Stimulated activated CD4-positive, alpha-beta T cell treated with anti-CD3 and anti-CD28 coated beads, Interleukin-2, amount 100 ng/mL, for 24 hours (primary cell): ENCODE data around the gene KIF25.
"Not testable (repeated sequence)": the region's sequence is repeated elsewhere in the genome, so short reads cannot be mapped to it uniquely, and the experiment has no call there.

Experiments
- DNase-seq, 2 donors: peaks; one replicate each; pipeline ENCODE4 v3.0.0-alpha.2; 2020

The KIF25 gene

GRCh38 chr6:167976116-167976657 is 21.3 kb upstream of the KIF25 start:
- DNase-seq, result not testable (repeated sequence)

- DNase-seq, result no peak
Measured at GRCh38 chr6:167976708-167977107, 20.8 kb upstream of the KIF25 start.

- DNase-seq, result no peak
Measured at GRCh38 chr6:167977717-167978467, 19.6 kb upstream of the KIF25 start.

- DNase-seq, result no peak
Measured at GRCh38 chr6:167978607-167979006, 18.9 kb upstream of the KIF25 start.

GRCh38 chr6:167979436-167980139 is 17.9 kb upstream of the KIF25 start:
- no peak for DNase-seq

GRCh38 chr6:167980911-167981580 is 16.4 kb upstream of the KIF25 start:
- no peak for DNase-seq

DNA sequence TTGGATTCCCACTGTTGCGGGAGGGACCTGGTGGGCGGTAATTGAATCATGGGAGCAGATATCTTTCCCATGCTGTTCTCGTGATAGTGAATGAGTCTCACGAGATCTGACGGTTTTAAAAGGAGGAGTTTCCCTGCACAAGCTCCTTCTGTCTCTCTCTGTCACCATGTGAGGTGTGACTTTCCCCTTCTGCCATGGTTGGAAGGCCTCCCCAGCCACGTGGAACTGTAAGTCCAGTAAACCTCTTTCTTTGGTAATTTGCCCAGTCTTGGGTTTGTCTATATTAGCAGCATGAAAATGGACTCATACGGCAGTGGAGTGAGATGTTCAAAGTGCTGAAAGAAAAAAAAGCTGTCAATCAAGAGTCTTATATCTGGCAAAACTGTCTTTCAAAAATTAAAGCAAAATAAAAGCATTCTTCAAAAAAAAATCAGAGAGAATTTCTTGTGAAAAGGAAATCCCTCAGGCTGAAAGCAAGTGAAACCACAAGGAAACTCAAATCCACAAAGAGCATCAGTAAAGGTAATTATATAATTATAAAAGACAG is 15.5 kb upstream of the KIF25 start:
- DNase-seq, result no peak

DNA sequence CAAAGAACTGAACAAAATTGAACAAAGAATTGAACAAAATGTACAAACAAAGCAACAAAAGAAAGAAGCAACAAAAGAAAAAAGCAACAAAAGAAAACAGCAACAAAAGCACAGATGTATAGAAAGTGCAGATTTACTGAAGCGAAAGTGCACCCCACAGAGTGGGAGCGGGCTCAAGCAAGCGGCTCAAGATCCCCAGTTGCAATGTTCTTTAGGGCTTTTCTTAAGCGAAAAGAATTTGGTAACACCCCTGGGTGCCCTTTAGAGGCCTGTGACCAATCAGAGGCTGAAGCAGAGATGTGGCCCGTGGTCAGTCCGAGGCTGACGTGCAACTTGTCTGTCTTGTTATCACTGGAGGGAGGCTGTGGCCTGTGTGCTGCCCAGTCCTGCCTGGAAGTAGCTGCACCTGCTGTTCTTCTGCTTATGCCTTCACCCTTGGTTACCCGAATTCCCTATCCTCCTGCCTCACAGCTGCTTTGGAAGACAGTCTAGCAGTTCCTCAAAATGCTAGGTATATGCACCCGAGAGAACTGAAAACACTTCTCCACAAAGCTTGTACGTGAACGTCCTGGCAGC is 13.2 kb upstream of the KIF25 start:
- DNase-seq, result no peak

GRCh38 chr6:167984876-167985604 is 12.4 kb upstream of the KIF25 start:
- no peak for DNase-seq

GRCh38 chr6:167985911-167986595 is 11.4 kb upstream of the KIF25 start:
- no peak for DNase-seq

DNA sequence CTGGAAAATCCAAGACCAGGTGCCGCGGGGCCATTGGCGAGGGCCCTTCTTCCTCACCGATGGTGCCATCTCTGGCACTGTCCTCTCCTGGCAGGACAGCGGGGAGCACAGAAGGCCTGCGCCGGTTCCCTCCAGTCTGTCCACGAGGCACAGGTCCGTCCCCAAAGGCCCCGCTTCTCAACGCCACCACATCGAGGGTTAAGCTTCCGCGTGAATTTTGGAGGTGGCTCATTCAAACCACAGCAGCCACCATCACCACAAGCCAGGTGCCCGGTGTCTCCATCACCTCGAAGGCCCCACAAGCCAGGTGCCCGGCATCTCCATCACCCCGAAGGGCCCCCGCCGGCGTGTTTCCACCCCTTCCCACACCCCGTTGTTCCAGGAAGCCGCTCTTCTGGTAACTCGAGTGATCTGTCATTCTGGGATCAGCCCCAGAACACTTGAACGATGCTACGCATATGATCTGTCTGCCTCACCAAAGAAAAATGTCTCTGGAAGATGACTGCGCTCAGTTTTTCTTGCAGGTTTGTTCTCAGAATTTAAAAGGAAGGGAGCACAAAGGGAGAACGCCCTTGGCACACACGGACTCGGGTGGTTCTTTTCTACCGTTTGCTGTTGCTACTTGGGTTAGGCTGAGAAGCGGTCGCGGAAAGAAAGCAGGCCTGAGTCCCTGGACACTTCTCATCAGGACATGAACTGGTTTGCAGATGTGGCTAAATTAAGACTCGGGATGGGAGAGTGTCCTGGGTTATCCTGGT is 9.9 kb upstream of the KIF25 start:
- no peak for DNase-seq

GRCh38 chr6:167988154-167988495 is 9.3 kb upstream of the KIF25 start:
- no peak for DNase-seq

GRCh38 chr6:167988945-167989841 is 8.3 kb upstream of the KIF25 start:
- no peak for DNase-seq

DNA sequence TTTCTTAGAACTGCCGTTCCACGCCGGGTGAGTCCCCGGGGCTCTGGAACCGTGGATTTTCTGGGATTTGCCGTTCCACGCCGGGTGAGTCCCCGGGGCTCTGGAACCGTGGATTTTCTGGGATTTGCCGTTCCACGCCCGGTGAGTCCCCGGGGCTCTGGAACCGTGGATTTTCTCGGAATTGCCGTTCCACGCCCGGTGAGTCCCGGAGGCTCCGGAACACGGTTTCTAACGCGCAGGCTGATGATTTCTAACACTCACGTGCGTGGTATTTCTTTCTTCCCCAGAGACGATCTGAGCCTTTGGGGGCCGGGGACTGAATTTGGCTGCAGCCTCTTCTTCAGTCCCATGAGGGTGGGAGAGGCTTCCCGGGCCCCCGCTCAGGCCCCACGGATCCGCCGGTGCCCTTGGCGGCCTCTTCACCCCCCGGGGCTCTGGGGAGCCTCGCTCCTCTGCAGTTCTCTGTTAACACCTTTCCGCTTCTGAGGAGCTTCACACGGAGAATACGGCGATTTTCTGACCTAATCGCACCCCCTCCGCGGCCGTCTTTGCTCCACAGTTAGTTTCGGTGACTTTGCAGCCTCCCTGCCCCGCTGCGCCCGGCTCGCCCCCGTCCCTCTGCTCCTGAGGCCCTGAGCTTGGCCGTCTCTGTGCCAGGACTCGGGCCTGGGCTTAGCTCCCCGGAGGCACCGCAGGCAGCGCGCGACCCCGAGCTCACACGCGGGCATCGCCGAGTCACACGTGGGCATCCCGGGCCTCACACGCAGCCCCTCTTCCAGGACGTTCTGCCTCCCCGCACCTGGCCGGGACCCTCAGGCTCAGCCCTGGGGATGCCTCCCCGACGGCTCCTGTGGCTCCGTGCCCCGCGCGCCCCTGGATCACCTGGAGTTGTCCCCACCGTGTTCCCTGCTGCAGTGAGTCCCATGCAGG is 7.2 kb upstream of the KIF25 start:
- DNase-seq, result no peak

DNA sequence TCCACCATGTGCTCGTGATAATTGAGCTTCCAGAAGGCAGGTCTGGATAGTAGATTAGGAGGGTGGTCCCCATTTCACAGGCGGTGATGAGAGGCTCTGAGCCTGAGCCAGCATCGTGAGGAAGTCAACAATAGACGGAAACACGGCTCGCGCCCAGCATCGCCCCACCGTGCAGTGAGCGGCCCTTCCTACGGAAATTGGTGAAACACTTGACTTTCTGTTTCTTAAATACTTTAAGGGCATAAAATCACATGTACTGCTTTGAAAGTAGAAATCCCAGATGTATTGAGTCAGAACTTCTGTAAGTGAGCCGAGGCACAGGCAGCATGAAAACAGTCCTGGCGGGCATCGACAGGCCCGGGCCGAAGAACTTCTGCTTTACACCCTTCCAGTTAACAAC is 4.3 kb upstream of the KIF25 start:
- no peak for DNase-seq

DNA sequence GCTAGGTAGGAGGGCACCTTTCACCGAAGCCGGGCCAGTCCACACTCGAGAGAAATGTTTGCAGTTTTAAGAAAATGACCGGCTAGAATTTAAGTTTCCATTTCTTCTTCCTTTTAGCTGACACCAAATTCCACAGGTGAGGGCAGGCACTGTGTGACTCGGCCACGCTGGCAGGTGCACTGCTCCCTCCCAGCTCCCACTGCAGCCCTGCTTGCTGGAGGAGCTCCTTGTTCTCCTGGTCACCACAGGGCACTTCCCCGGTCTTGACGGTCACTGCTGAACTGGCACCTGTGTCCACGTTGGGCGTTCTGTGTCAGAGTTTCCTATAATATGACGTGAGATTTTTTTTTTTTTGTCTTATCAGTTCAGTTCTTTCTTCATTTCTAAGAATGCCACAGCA is 3.6 kb upstream of the KIF25 start:
- DNase-seq, result no peak

DNA sequence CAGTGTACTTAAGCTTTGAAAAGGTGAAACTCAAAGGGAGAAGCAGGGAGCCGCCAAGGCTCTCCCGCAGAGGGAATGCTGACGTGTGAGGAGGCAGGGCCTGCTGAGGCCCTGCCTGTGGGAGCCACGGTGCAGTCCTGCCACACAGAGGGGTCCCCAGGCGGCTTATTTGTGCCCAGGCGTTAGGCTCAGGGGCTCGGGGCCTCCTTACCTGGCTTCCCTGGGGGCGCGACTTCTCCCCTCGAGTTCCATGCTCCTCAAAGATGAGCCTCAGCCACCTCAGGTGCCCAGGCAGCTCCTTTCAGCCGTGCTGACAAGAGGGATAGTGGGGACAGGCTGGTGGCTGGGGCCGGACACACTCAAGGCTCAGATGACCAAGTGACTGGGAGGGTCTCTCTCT is 2.2 kb upstream of the KIF25 start:
- no peak for DNase-seq

DNA sequence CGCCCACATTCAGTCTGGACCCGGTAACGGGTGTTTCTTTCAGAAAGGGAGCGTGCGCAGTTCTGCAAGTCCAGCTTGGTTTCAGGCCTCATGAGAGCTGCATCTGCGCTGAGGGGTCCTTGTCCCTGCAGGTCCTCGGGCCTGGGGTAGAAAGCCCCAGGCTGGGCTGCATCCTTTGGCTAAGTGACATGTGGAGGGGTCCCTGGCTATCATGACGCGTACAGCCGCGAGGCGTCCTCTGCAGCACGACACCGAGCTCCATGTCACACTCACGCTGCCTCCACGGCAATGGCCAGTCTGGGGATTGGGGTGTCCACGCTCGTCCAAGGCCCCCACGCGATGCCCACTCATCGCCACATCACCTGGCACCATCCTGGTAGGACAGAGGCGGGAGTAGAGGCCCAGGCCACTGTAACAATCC is 1.7 kb upstream of the KIF25 start:
- DNase-seq, result no peak
